ENCODE measurements around the gene DIDO1.

GRCh38 chr20:62882426-62882825 lies 43.9 kb downstream of the DIDO1 start:
- TF ChIP-seq CTCF (IDR thresholded peaks at IDR 0.05) (no peak), POLR2A (IDR thresholded peaks at IDR 0.05) (no peak)
